Psoas muscle (tissue), 8 donors: ENCODE results near the gene TRIM54. TPM values are rescaled to one million over a fixed set of nuclear protein-coding genes. Genes with fewer than 3 reads are reported as not detected.
A peak's percentile ranks its signal among the peaks of the same experiment; 100 is the strongest.

Experiments
- ATAC-seq, 4 donors: fragments of 200-7000 bp; cut with Tn5 transposase; one replicate each; pipeline ENCODE4 v1.9.1; 2020; ENCODE audit warnings: moderate library complexity in 3 of 4, mild to moderate bottlenecking in 2 of 4
- DNase-seq, 2 donors: peaks; one replicate each; pipeline ENCODE4 v3.0.0-alpha.2; 2020
- H3K27ac ChIP-seq: fragments of 200-600 bp; one replicate; pipeline ENCODE4 v1.8.0; 2022
- H3K27me3 ChIP-seq, 3 donors: fragments of 200-600 bp in 1 of 3; one replicate each; pipeline versions ENCODE4 v1.6.1 to v1.8.0; 2013 to 2022; ENCODE audit warnings: low read length in 2 of 3, mild to moderate bottlenecking in 2 of 3, moderate library complexity in 1 of 3; ENCODE audit not compliant: insufficient read depth in 3 of 3
- H3K36me3 ChIP-seq, 2 donors: fragments of 200-600 bp in 1 of 2; one replicate each; pipeline versions ENCODE4 v1.6.1 to v1.8.0; 2013 to 2022; ENCODE audit warnings: low read depth in 1 of 2, mild to moderate bottlenecking in 1 of 2, moderate library complexity in 1 of 2; ENCODE audit not compliant: insufficient read depth in 1 of 2
- H3K4me1 ChIP-seq: fragments of 200-600 bp; one replicate; pipeline ENCODE4 v1.8.0; 2022
- H3K4me3 ChIP-seq: fragments of 200-600 bp; one replicate; pipeline ENCODE4 v1.8.0; 2022; ENCODE audit warnings: mild to moderate bottlenecking
- H3K9me3 ChIP-seq: fragments of 200-600 bp; one replicate; pipeline ENCODE4 v1.8.0; 2022
- WGBS, 3 donors: extraction: QIAGEN DNeasy Blood & Tissue Kit; methylation state at CpG; one replicate each; pipeline versions ENCODE4 v1.1.6 to v1.1.7; 2013; 5-methylcytosine and 5-hydroxymethylcytosine counted together
- intact Hi-C, 2 donors: fragments of 100-400 bp; cut with DNase I; formaldehyde crosslinking; loops; one replicate each; pipeline versions ENCODE4 v1.11.0 to v1.14.2; 2022
- polyA plus RNA-seq, 3 donors: library from polyadenylated mRNA; stranded (reverse); fragments of 200-250 nt; gene quantifications; one replicate each; pipeline ENCODE4 v1.2.3, GENCODE V29; 2013
- total RNA-seq, 4 donors: library from RNA; stranded (reverse); fragmentation: NEBNext Ultra II Directional in 2 of 4; extraction: Animal tissue kit (Norgen Biotek cat#: 25700) in 2 of 4; gene quantifications; one replicate each; pipeline versions ENCODE4 v1.2.1 to v1.2.4, GENCODE V29; 2021 to 2023
- TF ChIP-seq, protein P1 (sequence below): fragments of 200-600 bp; IDR thresholded peaks from one replicate; pipeline ENCODE4 v1.8.0; 2022; ENCODE audit warnings: antibody characterized with exemption
- donor health status: healthy with polysubstance abuse.
- donor health status: DM: no; HTN: no; CAD: no; lungs with moderate emphysema.
- donor health status: Bipolar disorder and iron deficiency.
- donor health status: healthy.
- donor health status: DM: yes; HTN: yes; CAD: no.
- donor health status: DM: no; HTN: no; CAD: no.
- donor health status: DM: no; HTN: no; CAD: no.
- donor health status: DM: yes; HTN: yes; CAD: no.

Gene TRIM54
- total and polyA plus RNA-seq, 7 donors: 136 to 784 (median 387) TPM

- Histone ChIP-seq H3K9me3 (no peaks in the 10 kb centered on the region), H3K4me1 (peaks cover 46% of the 10 kb centered on the region), H3K27ac (peak within 1 kb of the TSS; percentile 99), H3K27me3 (no peaks in the 10 kb centered on the region), H3K36me3 (peaks cover 3 to 24% of the 10 kb centered on the region in 2 donors), H3K4me3 (peak within 1 kb of the TSS; percentile 84)
- peak; percentile 92 to 97 for DNase-seq
- WGBS, 3 donors: 0 to 1% (median 0%) methylated on average over 39 of the region's 39 CpGs
- intact Hi-C loops: loop anchor here (5.0 kb wide), 1 partner anchor 34 kb away; the partner anchor contains the start of gene GTF3C2 (in 2 of the 2)
- peak; percentile 79 to 83 (median 80) for ATAC-seq
- TF ChIP-seq, protein P1, sequence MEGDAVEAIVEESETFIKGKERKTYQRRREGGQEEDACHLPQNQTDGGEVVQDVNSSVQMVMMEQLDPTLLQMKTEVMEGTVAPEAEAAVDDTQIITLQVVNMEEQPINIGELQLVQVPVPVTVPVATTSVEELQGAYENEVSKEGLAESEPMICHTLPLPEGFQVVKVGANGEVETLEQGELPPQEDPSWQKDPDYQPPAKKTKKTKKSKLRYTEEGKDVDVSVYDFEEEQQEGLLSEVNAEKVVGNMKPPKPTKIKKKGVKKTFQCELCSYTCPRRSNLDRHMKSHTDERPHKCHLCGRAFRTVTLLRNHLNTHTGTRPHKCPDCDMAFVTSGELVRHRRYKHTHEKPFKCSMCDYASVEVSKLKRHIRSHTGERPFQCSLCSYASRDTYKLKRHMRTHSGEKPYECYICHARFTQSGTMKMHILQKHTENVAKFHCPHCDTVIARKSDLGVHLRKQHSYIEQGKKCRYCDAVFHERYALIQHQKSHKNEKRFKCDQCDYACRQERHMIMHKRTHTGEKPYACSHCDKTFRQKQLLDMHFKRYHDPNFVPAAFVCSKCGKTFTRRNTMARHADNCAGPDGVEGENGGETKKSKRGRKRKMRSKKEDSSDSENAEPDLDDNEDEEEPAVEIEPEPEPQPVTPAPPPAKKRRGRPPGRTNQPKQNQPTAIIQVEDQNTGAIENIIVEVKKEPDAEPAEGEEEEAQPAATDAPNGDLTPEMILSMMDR: no peak
Measured at GRCh38 chr2:27322766-27323595, 40.8 kb downstream of the TRIM54 start, which contains the start of gene MPV17. MPV17 (minus strand) TSS chr2:27323097; CDS start chr2:27322517, 580 bp downstream.

DNA sequence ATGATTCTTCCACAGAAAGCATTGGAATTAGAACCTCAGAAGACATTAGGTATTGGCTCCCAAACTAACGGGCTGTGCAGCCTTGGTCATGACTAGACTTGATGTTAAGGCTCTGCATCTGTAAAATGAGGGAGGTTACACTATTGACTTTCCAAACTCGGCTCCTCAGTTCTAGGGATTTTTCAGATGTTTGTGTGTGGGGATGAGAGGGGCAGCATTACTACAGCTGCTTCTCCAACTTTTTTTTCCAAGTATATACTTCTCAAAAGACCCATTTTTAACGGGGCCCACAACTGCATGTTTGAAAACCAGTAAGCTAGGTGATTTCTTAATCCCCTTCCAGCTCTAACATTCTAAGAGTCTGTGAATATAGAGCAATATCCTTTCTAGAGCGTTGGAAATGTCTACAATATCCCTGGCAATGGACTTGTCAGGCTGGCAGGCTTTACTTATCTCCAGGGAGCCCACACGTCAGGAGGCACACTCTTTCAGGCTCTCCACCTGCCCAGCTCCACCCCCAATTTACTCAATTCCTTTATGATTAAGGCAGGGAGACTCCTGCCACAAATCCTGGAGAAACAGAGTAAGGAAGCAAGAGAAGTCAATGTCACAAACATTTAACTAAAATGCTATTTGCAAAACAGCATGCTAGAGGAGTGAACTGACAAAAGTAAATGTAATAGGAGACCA lies 41.5 kb downstream of the TRIM54 start:
- TF ChIP-seq, protein P1: no peak
- DNase-seq (no peak), ATAC-seq (no peak)
- H3K27me3 ChIP-seq: no peaks in the 10 kb centered on the region
- H3K36me3 ChIP-seq: peaks cover 4 to 31% of the 10 kb centered on the region in 2 donors
- H3K4me3 ChIP-seq: peak overlapping the region; percentile 84
- peak overlapping the region; percentile 99 for H3K27ac ChIP-seq
- H3K9me3 ChIP-seq: no peaks in the 10 kb centered on the region
- WGBS, 3 donors: 7 to 10% (median 9%) methylated on average over 5 of the region's 5 CpGs
- H3K4me1 ChIP-seq: peaks cover 46% of the 10 kb centered on the region
- intact Hi-C loops: loop anchor here (5.0 kb wide), 1 partner anchor 34 kb away; the partner anchor contains the start of gene GTF3C2 (in 2 of the 2)

DNA sequence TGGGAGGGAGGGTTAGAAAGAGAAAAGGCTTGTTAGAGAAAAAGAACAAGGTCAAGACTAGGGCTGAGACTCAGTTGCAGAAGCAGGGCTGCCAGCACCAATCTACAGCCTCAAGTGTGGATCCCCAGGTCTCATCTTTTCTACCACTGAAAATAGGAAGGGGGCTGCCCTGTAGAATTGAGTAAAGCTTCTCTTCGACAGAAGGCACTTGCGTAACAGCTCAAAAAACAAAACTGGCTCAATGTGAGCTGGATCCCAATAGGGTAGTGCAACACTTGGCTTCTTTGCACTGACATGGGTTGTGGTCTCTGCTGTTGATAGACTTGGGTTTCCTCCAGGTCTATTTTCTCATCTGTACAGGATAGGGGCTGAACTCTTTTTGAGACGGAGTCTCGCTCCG lies 42.5 kb downstream of the TRIM54 start:
- 90 to 95% (median 93%) methylated on average over 5 of the region's 5 CpGs for WGBS, 3 donors
- intact Hi-C loops: loop anchor here (5.0 kb wide), 1 partner anchor 33 kb away; the partner anchor contains the start of gene GTF3C2 (in 2 of the 2)
- H3K27me3 ChIP-seq: no peaks in the 10 kb centered on the region
- H3K27ac ChIP-seq: peak overlapping the region; percentile 99
- peaks cover 4 to 41% of the 10 kb centered on the region in 2 donors for H3K36me3 ChIP-seq
- DNase-seq (no peak), ATAC-seq (no peak)
- no peaks in the 10 kb centered on the region for H3K9me3 ChIP-seq
- H3K4me1 ChIP-seq: peaks cover 38% of the 10 kb centered on the region
- no peak overlapping the region for H3K4me3 ChIP-seq
- TF ChIP-seq, protein P1: no peak

GRCh38 chr2:27335311-27335710 lies 53.1 kb downstream of the TRIM54 start:
- ATAC-seq (no peak), DNase-seq (no peak)
- Histone ChIP-seq H3K27me3 (no peaks in the 10 kb centered on the region), H3K36me3 (peaks cover 12 to 99% of the 10 kb centered on the region in 2 donors), H3K4me3 (no peak overlapping the region), H3K4me1 (no peaks in the 10 kb centered on the region), H3K27ac (no peak overlapping the region), H3K9me3 (no peaks in the 10 kb centered on the region)
- intact Hi-C loops: no loop called here
- 89 to 90% (median 90%) methylated on average over 3 of the region's 3 CpGs for WGBS, 3 donors
- TF ChIP-seq, protein P1: no peak
